Adrenal gland (tissue), 12 donors: ENCODE data around the gene BABAM2. TPM values are rescaled to one million over a fixed set of nuclear protein-coding genes. Genes with fewer than 3 reads are reported as not detected.
A peak's percentile ranks its signal among the peaks of the same experiment; 100 is the strongest.

ENCODE experiments used
- DNase-seq, 7 donors: peaks; one replicate each; pipeline ENCODE4 v3.0.0-alpha.2; 2019 to 2020
- H3K27ac ChIP-seq, 5 donors: fragments of 200-600 bp; sonication (generic) in 4 of 5; 1 replicate in 3 of 5; 2 replicates in 2 of 5; pipeline versions ENCODE4 v1.5.1 to v1.8.0; 2016 to 2020; ENCODE audit warnings: mild to moderate bottlenecking in 1 of 5
- H3K27me3 ChIP-seq: fragments of 200-600 bp; 2 replicates; pipeline ENCODE4 v1.8.0; 2021
- H3K36me3 ChIP-seq, 2 donors: fragments of 200-600 bp; replicated peaks in 1 of 2; 1 replicate in 1 of 2; 2 replicates in 1 of 2; pipeline versions ENCODE4 v1.5.1 to v1.8.0; 2018 to 2022
- H3K4me1 ChIP-seq, 2 donors: fragments of 200-600 bp; replicated peaks in 1 of 2; 1 replicate in 1 of 2; 2 replicates in 1 of 2; pipeline versions ENCODE4 v1.5.1 to v1.8.0; 2018 to 2021
- H3K4me3 ChIP-seq, 4 donors: fragments of 200-600 bp; sonication (generic) in 3 of 4; one replicate each; pipeline ENCODE4 v1.5.1; 2016 to 2018
- H3K9me3 ChIP-seq, 3 donors: fragments of 200-600 bp; sonication (generic) in 1 of 3; replicated peaks in 1 of 3; 1 replicate in 2 of 3; 2 replicates in 1 of 3; pipeline versions ENCODE4 v1.5.1 to v1.8.0; 2016 to 2021
- POLR2A ChIP-seq, 2 donors: fragments of 450-650 bp; IDR thresholded peaks; one replicate each; pipeline ENCODE4 v1.6.1; 2017; ENCODE audit warnings: antibody characterized with exemption in 2 of 2, mild to moderate bottlenecking in 2 of 2, moderate library complexity in 1 of 2
- WGBS, 4 donors: extraction: QIAGEN DNeasy Blood & Tissue Kit in 2 of 4; methylation state at CpG; one replicate each; pipeline versions ENCODE4 v1.1.5 to v1.1.7; 2013 to 2017; 5-methylcytosine and 5-hydroxymethylcytosine counted together
- intact Hi-C, 2 donors: fragments of 100-400 bp; cut with DNase I; formaldehyde crosslinking; loops; one replicate each; pipeline versions ENCODE4 v1.14.1 to v1.15.0; 2022 to 2023
- polyA plus RNA-seq, 3 donors: library from polyadenylated mRNA; stranded (reverse); fragments of 200-250 nt in 2 of 3; fragments of 350-450 nt in 1 of 3; fragmentation: Illumina TruSeq in 1 of 3; extraction: RNeasy Lipid Tissue Mini Kit (QIAGEN cat#74804) in 1 of 3; gene quantifications; one replicate each; pipeline ENCODE4 v1.2.3, GENCODE V29; 2013 to 2014
- total RNA-seq, 9 donors: library from RNA; depleted of rRNA in 4 of 9; stranded (reverse); fragments of >200 nt in 4 of 9; fragments of 120-200 nt in 1 of 9; fragmentation: NEBNext Ultra II Directional in 1 of 9; extraction: Animal tissue kit (Norgen Biotek cat#: 25700) in 1 of 9; gene quantifications; one replicate each; pipeline versions ENCODE4 v1.1.0 to v1.2.4, GENCODE V29; 2013 to 2023
- TF ChIP-seq, protein P1 (sequence below), 6 experiments: fragments of 450-650 bp in 4 of 6; fragments of 200-600 bp in 2 of 6; sonication (generic) in 1 of 6; IDR thresholded peaks; 1 replicate in 5 of 6; 2 replicates in 1 of 6; pipeline versions ENCODE4 v1.5.1 to v1.8.0; 2016 to 2021; ENCODE audit warnings: antibody characterized with exemption in 6 of 6, mild to moderate bottlenecking in 2 of 6, moderate library complexity in 1 of 6
- donor health status: healthy with polysubstance abuse.
- donor health status: Bipolar disorder and iron deficiency.
- donor health status: DM: yes; HTN: yes; CAD: no.
- donor health status: DM: no; HTN: no; CAD: no.
- donor health status: DM: no; HTN: no; CAD: no.
- donor health status: DM: yes; HTN: yes; CAD: no.

Gene BABAM2
- total and polyA plus RNA-seq, 12 donors: 88.2 to 925 (median 357) TPM

DNA sequence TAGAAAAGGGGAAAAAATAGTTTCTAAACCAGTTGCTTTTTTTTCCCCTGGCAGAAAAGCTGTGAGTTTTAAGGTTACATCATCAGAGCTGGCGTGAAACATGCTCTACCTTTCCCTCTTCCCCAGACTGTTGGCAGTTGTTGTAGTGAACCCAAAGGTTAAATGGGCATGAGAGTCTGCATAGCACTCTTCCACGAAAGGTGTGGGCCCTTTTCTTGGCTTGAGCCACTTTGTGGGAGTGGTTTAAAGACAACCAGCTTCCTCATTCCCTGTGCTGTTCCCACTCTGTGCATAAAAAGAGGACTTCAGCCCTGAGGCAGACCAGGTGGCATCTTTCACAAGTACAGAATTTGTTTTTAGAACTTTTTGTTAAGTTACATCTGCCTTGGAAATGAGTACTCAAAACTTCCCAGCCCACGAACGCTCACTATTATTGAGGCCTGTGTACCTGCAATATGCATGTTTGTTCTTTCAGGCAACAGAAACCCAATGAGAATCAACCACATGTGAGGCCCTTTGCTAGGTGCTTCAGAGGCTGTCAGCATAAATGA, 243.8 kb downstream of the BABAM2 start:
- Histone ChIP-seq H3K36me3 (peaks cover 0 to 11% of the 10 kb centered on the region in 2 donors), H3K27me3 (no peaks in the 10 kb centered on the region), H3K27ac (no peak overlapping the region), H3K4me1 (peaks cover 16 to 35% of the 10 kb centered on the region in 2 donors), H3K4me3 (no peak overlapping the region), H3K9me3 (no peaks in the 10 kb centered on the region)
- intact Hi-C loops: no loop called here
- 63 to 75% (median 68%) methylated on average over 4 of the region's 4 CpGs for WGBS, 4 donors
- DNase-seq: peak in 2 of 7 donors; percentile 34 to 36
- TF ChIP-seq POLR2A (IDR thresholded peaks at IDR 0.05): no peak
- TF ChIP-seq, protein P1, sequence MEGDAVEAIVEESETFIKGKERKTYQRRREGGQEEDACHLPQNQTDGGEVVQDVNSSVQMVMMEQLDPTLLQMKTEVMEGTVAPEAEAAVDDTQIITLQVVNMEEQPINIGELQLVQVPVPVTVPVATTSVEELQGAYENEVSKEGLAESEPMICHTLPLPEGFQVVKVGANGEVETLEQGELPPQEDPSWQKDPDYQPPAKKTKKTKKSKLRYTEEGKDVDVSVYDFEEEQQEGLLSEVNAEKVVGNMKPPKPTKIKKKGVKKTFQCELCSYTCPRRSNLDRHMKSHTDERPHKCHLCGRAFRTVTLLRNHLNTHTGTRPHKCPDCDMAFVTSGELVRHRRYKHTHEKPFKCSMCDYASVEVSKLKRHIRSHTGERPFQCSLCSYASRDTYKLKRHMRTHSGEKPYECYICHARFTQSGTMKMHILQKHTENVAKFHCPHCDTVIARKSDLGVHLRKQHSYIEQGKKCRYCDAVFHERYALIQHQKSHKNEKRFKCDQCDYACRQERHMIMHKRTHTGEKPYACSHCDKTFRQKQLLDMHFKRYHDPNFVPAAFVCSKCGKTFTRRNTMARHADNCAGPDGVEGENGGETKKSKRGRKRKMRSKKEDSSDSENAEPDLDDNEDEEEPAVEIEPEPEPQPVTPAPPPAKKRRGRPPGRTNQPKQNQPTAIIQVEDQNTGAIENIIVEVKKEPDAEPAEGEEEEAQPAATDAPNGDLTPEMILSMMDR (IDR thresholded peaks at IDR 0.05): no peak

DNA sequence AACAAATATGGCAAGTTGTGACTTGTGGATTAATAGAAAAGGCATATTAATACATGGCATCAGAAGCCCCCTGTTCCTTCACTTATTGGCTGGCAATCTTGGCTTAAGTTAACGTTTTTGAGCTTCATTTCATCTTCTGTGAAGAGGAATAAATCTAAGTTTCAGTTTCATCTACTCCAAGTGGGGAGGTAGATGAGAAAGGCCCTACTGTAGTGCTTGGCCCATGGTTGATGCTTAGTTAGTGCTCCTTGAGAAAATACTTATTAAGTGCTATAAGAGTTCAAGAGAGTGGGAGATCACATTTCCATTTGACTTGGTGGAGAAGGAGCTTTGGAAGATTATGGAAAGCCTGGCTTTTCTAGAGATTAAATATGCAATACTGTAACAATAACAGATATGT, 244.3 kb downstream of the BABAM2 start:
- DNase-seq: no peak
- Histone ChIP-seq H3K27me3 (no peaks in the 10 kb centered on the region), H3K36me3 (peaks cover 0 to 11% of the 10 kb centered on the region in 2 donors), H3K4me1 (peaks cover 16 to 33% of the 10 kb centered on the region in 2 donors), H3K27ac (no peak overlapping the region), H3K9me3 (no peaks in the 10 kb centered on the region), H3K4me3 (no peak overlapping the region)
- WGBS, 4 donors: 44 to 60% (median 53%) methylated on average over 1 of the region's 1 CpG
- intact Hi-C loops: no loop called here
- TF ChIP-seq POLR2A (IDR thresholded peaks at IDR 0.05): no peak
- TF ChIP-seq, protein P1 (IDR thresholded peaks at IDR 0.05): no peak

DNA sequence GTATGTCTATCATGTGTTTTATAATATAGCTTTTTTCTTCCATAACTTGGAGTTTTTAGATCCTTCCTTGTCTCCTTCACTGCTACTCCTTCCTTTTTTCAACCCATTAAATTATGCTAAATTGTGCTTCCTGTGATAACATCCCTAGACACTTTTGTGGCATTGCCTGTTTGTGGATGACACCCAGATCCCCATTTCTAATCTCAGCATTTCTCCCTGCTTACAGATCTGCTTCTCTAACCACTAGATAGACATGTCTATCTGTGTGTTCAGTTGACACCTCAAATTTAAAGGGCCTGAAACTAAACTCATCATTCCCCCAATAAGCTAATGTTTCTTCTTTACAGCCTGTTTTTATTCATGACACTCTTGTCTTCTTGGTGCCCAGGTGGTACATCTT, 244.8 kb downstream of the BABAM2 start:
- Histone ChIP-seq H3K9me3 (no peaks in the 10 kb centered on the region), H3K27ac (no peak overlapping the region), H3K36me3 (peaks cover 0 to 11% of the 10 kb centered on the region in 2 donors), H3K4me1 (peaks cover 13 to 28% of the 10 kb centered on the region in 2 donors), H3K4me3 (no peak overlapping the region), H3K27me3 (no peaks in the 10 kb centered on the region)
- intact Hi-C loops: no loop called here
- no peak for DNase-seq
- TF ChIP-seq POLR2A (IDR thresholded peaks at IDR 0.05): no peak
- TF ChIP-seq, protein P1 (IDR thresholded peaks at IDR 0.05): no peak

DNA sequence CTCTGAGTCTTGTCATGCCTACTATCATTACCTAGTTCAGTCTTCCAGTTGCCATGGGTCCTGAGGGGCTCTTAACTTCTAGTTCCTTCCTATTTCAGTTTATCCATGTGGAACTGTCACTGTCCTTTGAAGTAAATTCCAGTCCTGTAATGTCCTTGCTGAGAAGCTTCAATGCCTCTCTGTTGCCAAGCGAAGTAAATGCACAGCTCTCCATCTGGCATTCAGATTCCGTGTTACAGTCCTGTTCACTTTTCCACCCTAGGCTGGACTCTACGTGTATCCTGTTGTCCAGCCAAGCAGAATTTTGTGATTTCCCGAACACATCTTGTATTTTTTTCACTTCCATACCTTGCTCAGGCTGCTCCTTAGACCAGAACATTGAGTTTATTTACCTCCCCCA, 245.3 kb downstream of the BABAM2 start:
- TF ChIP-seq POLR2A (IDR thresholded peaks at IDR 0.05): no peak
- TF ChIP-seq, protein P1 (IDR thresholded peaks at IDR 0.05): no peak
- H3K4me1 ChIP-seq: peaks cover 9 to 25% of the 10 kb centered on the region in 2 donors
- DNase-seq: no peak
- intact Hi-C loops: no loop called here
- H3K27me3 ChIP-seq: no peaks in the 10 kb centered on the region
- H3K4me3 ChIP-seq: no peak overlapping the region
- H3K36me3 ChIP-seq: peaks cover 0 to 11% of the 10 kb centered on the region in 2 donors
- 76 to 99% (median 94%) methylated on average over 4 of the region's 4 CpGs for WGBS, 4 donors
- H3K27ac ChIP-seq: no peak overlapping the region
- H3K9me3 ChIP-seq: no peaks in the 10 kb centered on the region
